C4-2B (cell line): ENCODE data around the gene MARK2.

Experiments used
- ZFX ChIP-seq: fragments of 450-650 bp; IDR thresholded peaks from 2 replicates; pipeline ENCODE4 v1.6.1; 2017
- TF ChIP-seq, protein P1 (sequence below): fragments of 450-650 bp; conservative IDR thresholded peaks from 2 replicates; pipeline ENCODE4 v1.5.1; 2017; ENCODE audit warnings: mild to moderate bottlenecking

DNA sequence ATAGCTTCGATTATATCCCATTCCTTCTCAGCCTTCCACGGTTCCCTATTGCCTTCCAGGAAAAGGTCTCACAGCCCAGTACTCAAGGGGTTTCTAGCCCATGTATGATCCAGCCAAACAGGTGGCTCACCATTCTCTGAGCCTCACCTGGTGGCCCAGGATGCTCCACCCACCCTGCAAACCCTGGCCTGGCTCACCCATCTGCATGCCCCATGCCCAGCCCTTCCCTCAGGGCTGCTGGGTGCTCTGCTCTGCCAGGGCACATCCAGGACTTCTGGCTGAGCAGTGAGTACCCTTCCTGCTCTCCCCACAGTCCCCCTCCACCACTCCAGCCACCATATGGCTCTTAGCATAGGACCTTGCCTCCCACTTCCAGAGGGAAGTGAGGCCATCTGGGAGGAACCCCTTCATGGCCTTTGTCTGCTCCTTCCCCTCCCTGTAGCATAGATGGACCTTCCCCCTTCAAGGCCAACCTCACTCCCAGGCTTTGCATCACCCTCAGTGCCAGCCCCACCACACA, 83.8 kb downstream of the MARK2 start:
- TF ChIP-seq, protein P1, sequence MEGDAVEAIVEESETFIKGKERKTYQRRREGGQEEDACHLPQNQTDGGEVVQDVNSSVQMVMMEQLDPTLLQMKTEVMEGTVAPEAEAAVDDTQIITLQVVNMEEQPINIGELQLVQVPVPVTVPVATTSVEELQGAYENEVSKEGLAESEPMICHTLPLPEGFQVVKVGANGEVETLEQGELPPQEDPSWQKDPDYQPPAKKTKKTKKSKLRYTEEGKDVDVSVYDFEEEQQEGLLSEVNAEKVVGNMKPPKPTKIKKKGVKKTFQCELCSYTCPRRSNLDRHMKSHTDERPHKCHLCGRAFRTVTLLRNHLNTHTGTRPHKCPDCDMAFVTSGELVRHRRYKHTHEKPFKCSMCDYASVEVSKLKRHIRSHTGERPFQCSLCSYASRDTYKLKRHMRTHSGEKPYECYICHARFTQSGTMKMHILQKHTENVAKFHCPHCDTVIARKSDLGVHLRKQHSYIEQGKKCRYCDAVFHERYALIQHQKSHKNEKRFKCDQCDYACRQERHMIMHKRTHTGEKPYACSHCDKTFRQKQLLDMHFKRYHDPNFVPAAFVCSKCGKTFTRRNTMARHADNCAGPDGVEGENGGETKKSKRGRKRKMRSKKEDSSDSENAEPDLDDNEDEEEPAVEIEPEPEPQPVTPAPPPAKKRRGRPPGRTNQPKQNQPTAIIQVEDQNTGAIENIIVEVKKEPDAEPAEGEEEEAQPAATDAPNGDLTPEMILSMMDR, result no peak
- no peak for TF ChIP-seq ZFX
